ENCODE data around the gene KCNN1. TPM values are rescaled to one million over a fixed set of nuclear protein-coding genes. Genes with fewer than 3 reads are reported as not detected.

KCNN1 gene
- total RNA-seq, 1 donor = not detected

DNA sequence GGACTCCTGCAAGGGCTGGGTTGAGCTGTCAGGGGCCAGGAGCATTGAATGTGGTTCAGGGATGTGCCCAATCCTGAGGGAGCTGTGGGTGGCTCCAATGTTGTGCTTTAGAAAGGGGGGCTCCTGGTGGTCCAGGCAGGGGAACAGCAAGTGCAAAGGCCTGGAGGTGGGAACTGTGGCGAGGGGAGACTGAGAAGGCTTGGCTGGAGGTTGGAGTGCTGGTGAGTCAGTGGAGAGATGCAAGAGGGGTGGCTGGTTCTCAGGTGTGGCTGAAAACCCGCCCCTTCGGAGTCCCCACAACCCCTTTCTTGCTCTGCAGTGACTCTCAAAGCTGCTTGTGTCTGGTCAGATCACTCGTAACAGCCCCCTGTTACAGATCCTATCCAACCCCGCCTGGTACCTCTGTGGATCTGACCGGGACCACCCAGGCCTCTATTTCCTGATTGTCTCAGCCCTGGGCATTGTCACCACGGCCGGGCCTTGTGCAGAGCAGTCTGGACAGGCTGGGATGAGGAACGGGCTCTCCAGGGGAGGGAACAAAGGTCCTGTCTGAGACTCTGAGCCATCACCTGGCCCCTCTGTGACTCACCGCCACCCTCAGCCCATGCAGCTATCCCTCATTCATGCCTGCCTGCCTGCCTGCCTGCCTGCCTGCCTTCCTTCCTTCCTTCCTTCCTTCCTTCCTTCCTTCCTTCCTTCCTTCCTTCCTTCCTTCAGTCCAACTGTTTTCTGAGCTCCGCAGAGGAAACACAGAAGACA, 1.4 kb upstream of the KCNN1 start:
- DNase-seq (ENCODE audit: low read depth) = no peak
- H3K4me3 ChIP-seq (ENCODE audit: low read depth, low read length) = no peak overlapping the region
- TF ChIP-seq, protein P1, sequence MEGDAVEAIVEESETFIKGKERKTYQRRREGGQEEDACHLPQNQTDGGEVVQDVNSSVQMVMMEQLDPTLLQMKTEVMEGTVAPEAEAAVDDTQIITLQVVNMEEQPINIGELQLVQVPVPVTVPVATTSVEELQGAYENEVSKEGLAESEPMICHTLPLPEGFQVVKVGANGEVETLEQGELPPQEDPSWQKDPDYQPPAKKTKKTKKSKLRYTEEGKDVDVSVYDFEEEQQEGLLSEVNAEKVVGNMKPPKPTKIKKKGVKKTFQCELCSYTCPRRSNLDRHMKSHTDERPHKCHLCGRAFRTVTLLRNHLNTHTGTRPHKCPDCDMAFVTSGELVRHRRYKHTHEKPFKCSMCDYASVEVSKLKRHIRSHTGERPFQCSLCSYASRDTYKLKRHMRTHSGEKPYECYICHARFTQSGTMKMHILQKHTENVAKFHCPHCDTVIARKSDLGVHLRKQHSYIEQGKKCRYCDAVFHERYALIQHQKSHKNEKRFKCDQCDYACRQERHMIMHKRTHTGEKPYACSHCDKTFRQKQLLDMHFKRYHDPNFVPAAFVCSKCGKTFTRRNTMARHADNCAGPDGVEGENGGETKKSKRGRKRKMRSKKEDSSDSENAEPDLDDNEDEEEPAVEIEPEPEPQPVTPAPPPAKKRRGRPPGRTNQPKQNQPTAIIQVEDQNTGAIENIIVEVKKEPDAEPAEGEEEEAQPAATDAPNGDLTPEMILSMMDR (IDR thresholded peaks at IDR 0.05; ENCODE audit: insufficient read depth, low read length) = no peak

DNA sequence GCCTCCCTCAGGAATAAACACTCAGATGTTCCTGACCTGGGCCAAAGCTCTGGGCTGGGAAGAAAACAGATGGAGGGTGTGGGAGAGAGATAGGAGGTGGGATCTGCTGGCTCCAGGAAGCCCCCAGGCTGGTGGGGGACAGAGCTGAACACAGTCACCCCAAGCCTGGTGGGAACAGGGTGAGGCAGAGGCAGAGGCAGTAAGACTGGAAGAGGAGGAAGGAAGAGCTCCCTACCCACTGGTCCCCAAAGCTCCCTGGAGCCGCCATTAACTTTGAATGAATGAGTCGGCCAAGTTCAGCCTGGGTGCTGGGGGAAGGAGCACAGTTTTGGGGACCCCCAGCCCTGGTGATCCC, 801 bp upstream of the KCNN1 start:
- no peak overlapping the region for H3K4me3 ChIP-seq (ENCODE audit: low read depth, low read length)
- TF ChIP-seq, protein P1 (IDR thresholded peaks at IDR 0.05; ENCODE audit: insufficient read depth, low read length) = no peak
- no peak for DNase-seq (ENCODE audit: low read depth)

DNA sequence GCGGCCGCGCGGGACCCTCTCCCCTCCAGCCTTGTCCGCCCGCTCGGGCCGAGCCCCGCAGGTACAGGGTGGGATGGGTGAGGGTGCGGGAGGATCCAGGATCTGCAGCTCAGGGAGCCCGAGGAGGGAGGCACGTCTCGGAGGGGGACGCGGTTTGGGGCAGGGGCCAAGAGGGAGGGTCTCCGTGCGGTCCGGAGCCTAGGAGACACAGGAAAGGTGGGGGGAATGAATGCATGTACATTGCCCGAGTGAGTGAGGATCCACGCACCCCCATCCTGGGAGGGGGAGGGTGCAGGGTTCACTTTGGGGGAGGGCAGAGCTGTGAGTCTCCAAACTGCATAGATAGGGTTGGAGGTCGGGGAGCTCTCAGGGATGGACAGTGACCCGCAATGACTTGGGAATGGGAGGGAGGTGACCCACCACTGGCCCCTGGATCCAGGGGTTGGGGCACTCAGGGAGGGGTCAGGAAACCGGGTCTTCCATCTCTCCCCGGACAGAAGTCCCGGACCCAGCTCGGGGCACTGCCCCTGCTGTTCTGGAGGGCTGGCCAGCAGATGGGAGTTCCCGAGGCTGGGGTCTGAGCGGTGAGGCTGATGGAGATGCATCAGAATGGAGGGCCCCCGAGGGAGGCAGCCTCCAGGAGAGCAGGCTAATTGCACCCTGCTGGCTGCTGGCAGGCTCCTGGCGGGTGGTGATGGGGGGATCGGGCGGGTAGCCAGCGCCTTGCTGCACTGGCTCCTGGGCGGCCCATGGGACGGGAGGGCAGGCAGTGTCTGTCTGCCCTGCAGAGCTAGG, 547 bp downstream of the KCNN1 start:
- no peak overlapping the region for H3K4me3 ChIP-seq (ENCODE audit: low read depth, low read length)
- no peak for DNase-seq (ENCODE audit: low read depth)
- TF ChIP-seq, protein P1 (IDR thresholded peaks at IDR 0.05; ENCODE audit: insufficient read depth, low read length) = no peak

DNA sequence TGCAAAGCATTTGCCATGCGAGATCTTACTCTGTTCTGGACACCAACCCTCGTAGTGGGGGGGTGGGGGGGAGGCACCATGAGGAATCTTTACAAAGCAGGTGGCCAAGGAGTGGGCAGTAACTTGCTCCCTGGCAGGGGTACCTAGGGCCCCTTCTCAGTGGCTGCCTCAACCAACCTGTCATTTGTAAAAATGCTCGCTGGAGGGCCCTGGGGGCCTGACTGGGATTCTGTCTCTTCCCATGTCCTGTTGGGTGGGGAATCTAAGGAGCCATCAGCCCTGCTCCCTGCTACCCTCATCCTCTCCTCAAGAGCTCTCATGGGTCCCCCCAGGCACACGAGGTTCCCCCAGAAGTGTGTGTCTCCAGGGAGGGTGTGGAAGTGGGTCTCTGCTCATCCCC, 1.5 kb downstream of the KCNN1 start:
- no peak overlapping the region for H3K4me3 ChIP-seq (ENCODE audit: low read depth, low read length)
- TF ChIP-seq, protein P1 (IDR thresholded peaks at IDR 0.05; ENCODE audit: insufficient read depth, low read length) = no peak
- DNase-seq (ENCODE audit: low read depth) = no peak

DNA sequence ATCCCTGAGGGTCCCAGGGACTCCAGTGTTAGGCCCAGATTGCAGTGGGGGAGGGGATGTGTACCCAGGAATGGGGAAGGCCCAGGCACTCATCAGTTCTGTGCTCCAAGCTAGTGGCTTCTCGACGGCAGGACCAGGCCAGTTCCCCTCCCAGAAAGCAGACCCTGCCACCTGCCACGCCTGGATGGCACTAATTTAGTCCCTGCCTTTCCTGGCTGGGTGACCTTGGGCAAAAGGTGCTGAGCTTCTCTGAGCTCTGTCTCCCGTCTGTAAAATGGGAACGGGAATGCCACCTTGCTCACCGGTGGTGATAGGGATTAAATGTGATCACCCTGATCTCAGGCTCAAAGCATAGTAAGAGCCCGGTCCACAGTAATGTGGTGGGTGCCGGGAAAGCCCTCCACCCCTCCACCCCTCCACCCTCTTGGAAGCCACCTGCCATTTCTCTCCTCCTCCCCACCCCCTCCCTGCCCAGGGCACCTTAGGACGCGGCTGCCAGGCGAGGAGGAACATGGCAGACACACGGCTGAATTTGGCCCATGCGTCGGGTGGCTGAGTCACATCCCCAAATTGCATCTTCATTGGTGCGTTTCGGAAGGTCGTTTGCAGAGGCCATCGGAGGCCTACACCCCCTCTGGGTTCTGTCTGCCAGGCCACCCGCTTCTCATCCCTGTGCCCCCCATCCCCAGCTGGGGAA, 2.3 kb downstream of the KCNN1 start:
- no peak for DNase-seq (ENCODE audit: low read depth)
- H3K4me3 ChIP-seq (ENCODE audit: low read depth, low read length) = no peak overlapping the region
- TF ChIP-seq, protein P1 (IDR thresholded peaks at IDR 0.05; ENCODE audit: insufficient read depth, low read length) = no peak

DNA sequence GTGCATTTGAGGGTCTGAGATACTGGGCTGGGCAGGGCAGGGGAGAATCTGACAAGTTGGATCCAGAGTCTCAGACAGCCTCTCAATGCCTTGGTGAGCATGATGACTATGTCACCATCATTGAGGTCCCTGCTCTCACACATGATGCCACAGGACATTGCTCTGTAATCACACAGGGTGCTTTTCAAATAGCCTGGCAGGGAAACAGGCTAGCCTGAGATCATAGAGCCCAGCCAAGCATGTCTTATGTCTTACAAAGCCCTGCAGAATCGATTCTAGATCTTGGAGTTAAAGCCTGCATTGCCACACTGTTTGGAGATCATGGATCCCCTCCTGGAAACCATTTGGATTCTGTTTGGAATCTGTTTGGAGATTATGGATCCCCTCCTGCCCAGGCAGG, 5.3 kb downstream of the KCNN1 start:
- DNase-seq (ENCODE audit: low read depth) = no peak
- TF ChIP-seq, protein P1 (IDR thresholded peaks at IDR 0.05; ENCODE audit: insufficient read depth, low read length) = no peak

More for the DNA sequence above, 5.3 kb downstream of the KCNN1 start:
- no peak overlapping the region for H3K4me3 ChIP-seq (ENCODE audit: low read depth, low read length)

Data from fibroblast of the aortic adventitia (primary cell).